Stimulated activated CD4-positive, alpha-beta T cell treated with anti-CD3 and anti-CD28 coated beads, Interleukin-1b, Interleukin-23, amount 100 ng/mL, for 24 hours (primary cell): ENCODE measurements around the gene ATP10B.

Experiments used
- DNase-seq, 4 experiments: peaks; one replicate each; pipeline ENCODE4 v3.0.0-alpha.2; 2020; ENCODE audit warnings: low read depth in 4 of 4, low spot score in 1 of 4

The ATP10B gene

DNA sequence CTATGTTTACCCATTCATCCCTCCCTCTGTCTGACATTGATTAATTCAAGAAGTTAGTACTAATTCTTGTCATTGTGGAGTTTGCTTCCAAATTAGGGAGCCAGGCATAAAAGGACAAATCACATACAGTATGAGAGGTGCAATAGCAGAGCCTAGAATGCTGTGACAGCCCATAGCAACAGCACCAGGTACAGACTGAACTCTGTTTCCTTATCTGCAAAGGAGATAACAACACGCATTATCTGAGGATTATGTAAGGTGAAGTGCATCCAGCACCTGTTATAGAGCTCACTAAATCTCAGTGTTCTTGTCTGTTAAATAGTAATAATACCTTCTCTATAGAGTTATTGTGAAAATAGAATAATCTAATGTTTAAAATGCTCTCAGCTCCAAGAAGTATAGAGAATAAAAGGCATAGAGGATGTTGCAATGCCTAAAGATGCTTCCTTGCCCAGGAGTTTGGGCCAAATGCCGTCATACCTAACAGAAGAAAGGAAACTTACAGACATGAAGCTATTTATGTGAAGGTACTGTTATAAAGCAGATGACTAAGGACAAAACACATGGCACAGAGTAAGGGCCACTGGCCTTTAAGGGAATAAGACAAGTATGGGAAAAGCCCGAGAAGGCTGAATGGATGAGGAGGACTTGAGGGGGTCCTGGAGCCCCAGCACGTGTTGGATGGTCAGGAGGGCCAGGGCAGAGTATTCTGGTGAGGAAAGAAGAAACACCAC lies 214.5 kb downstream of the ATP10B start:
- no peak for DNase-seq

GRCh38 chr5:160635663-160636062 lies 216.3 kb downstream of the ATP10B start:
- DNase-seq: no peak

DNA sequence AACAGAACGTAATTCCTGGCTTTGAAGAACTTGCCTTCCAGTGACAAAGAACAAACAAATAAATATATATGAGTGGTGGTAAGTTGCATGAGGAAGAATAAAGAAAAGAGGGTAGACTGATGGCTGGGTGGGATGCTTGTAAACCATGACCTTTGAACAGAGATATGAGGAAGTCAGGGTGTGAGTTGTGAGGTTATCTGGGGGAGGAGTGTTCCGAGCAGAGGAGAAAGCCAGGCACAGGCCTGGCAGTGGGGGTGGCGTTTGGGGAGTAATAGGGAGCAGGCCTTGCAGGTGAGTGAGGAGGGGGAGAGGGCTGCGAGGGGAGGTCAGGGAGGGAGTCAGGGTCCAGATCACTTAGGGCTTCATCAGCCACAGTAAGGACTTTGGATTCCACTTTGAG lies 217.0 kb downstream of the ATP10B start:
- DNase-seq: no peak

DNA sequence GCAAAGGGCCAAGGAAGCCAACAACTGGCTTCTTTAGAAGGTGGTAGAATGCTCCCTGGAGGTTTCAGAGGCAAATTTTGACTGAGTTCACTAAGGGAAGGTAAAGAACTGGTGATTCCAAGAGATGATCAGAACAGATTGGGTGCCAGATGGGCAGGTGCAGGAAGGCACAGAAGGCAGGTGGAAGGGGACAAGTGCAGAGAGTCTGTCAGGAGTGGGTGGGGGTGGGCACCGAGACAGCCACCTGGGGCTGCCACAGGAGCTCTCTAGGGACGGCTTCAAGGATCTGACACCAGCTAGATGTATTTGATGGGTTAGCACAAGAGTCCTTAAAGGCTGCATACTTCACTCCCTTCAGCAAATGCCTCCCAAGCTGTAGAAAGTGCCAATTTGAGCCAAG lies 223.0 kb downstream of the ATP10B start:
- no peak for DNase-seq

GRCh38 chr5:160628619-160628968 lies 223.4 kb downstream of the ATP10B start:
- DNase-seq: no peak

- DNase-seq: no peak
Observed at GRCh38 chr5:160627921-160628618, 223.9 kb downstream of the ATP10B start.

DNA sequence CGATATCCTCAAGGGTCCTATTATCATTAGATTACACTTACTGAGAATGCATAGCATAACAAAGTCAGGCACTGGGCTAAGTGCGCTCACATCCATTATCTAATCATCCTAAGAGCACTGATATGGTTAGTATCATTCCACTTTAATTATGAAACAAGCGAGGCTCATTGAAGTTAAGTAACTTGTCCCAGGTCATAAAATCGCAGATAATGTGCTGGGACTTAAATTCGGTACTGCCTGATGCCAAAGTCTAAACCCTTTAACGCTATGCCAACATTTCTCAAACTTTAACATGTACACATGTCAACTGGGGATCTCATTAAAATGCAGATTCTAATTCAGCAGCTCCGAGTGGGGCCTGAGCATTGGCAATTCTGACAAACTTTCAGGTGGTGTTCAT lies 225.7 kb downstream of the ATP10B start:
- DNase-seq: no peak

DNA sequence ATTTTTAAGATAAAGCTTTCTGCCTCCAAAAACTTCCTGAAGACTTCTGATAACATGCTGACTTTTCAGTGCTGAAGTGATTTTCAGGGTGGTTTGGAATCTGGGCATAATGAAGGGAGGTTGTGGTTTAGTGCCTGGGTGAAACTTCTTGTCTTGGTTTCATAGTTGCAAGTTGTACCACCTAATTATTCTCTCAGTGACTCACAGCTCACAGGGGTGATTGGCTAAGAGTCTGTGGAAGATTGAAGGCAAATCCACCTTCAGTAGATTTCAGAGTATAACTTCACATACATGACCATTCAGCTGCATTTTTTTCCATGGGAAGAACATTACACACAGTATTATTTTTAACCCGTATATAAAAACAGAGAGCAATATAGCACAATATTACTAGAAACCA lies 230.5 kb downstream of the ATP10B start:
- no peak for DNase-seq

- no peak for DNase-seq
Observed at GRCh38 chr5:160620401-160620800, 231.6 kb downstream of the ATP10B start.

- DNase-seq: no peak
Observed at GRCh38 chr5:160619381-160619780, 232.6 kb downstream of the ATP10B start.

GRCh38 chr5:160618286-160618685 lies 233.7 kb downstream of the ATP10B start:
- no peak for DNase-seq

- no peak for DNase-seq
Observed at GRCh38 chr5:160616712-160617497, 235.1 kb downstream of the ATP10B start.

DNA sequence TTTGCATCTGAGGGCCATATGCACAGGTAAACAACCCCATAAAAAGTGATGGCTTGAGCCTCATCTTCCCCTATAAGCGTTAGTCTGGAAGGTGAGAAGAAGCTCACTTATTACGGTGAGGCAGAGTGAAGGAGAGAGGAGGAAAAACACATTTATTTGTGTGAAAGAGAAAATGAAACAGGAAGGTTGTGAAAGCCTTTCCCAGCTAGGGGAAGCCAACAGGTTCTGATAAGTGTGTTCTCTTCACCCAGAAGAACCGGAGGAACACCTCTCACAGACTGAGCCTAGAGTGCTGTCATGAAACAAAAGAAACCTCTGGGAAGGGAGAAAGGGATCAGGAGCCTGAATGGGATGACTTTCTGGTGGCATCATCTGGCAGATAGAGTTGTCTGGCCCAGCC lies 237.9 kb downstream of the ATP10B start:
- no peak for DNase-seq

DNA sequence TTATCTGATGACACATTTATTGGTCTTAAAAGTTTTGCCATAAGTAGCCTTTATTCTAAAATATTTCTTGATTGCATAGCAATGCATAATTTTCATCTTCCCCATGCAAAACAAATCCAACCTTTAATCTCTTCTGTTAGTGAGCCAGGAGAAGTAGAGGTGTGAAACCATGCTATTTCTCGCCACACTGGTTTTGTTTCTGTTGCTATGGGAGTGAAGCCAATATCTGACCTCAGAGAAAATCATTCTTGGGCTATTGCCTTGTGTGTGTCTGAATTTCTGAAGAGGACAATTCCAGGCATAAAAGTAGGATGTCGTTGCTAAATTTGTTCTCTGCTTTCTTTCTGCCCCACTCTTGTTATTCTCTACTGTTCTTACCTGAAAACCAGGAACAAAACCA lies 246.7 kb downstream of the ATP10B start:
- no peak for DNase-seq

DNA sequence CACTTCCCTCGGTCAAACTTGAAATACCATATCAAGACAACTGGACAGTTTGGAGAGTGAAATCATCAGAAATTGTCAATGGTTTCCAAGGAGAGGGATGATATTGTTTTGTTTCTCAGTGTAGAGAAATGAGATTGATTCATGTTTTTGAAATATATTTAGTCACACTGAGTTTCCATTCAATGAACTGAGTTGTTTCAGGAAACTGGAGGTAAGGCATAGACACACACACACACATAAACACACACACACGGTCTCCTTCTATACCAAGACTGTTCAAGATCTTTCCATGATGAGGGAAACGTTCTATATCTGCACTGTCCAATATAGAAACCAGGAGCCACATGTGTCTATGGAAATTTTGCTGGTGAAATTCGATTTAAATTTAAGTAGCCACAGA lies 247.5 kb downstream of the ATP10B start:
- no peak for DNase-seq

GRCh38 chr5:160602744-160603143 lies 249.3 kb downstream of the ATP10B start:
- DNase-seq: no peak

- no peak for DNase-seq
Observed at GRCh38 chr5:160601046-160601445, 251.0 kb downstream of the ATP10B start.

- no peak for DNase-seq
Observed at GRCh38 chr5:160573318-160573717, 278.7 kb downstream of the ATP10B start.

GRCh38 chr5:160567031-160567705 lies 284.8 kb downstream of the ATP10B start:
- DNase-seq: no peak

DNA sequence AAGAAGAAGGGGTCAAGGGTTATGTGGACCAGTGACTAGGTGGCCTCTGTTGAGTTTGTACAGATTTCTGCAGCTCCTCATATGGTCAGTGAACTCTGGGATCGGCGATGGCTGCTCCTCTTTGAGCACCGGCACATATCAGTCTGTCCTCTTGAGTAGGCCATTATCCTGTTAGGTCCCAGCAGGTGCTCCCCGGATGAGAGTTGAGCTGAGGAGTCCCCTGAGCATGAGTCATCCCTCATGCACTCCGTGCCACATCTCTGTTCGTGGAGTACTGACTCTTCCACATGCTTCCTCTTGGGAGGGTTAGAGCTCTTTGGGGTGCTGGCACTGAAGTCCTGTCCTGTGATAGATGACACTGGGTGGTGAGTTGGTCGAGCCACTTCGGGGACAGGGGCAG lies 286.6 kb downstream of the ATP10B start:
- DNase-seq: no peak

- DNase-seq: no peak
Observed at GRCh38 chr5:160556846-160557245, 295.2 kb downstream of the ATP10B start.
